IgD-negative memory B cell (primary cell): ENCODE results near the gene CCL21. TPM values are rescaled to one million over a fixed set of nuclear protein-coding genes. Genes with fewer than 3 reads are reported as not detected.

Experiments used
- H3K27ac Mint-ChIP-seq, 3 donors: one replicate each; pipeline ENCODE4 v1.8.0; 2020 to 2022; ENCODE audit warnings: mild to moderate bottlenecking in 3 of 3, mixed read lengths in 3 of 3, moderate library complexity in 1 of 3
- H3K27me3 Mint-ChIP-seq: one replicate; pipeline ENCODE4 v1.8.0; 2021; ENCODE audit warnings: mixed read lengths
- H3K36me3 Mint-ChIP-seq: one replicate; pipeline ENCODE4 v1.8.0; 2020; ENCODE audit warnings: mild to moderate bottlenecking, mixed read lengths
- H3K4me1 Mint-ChIP-seq, 3 donors: one replicate each; pipeline ENCODE4 v1.8.0; 2020 to 2022; ENCODE audit warnings: mixed read lengths in 3 of 3, mild to moderate bottlenecking in 1 of 3
- H3K4me3 Mint-ChIP-seq, 4 donors: one replicate each; pipeline ENCODE4 v1.8.0; 2020 to 2022; ENCODE audit warnings: mild to moderate bottlenecking in 4 of 4, mixed read lengths in 4 of 4, moderate library complexity in 3 of 4
- H3K9me3 Mint-ChIP-seq, 3 donors: one replicate each; pipeline ENCODE4 v1.8.0; 2020 to 2021; ENCODE audit warnings: mixed read lengths in 3 of 3, mild to moderate bottlenecking in 1 of 3
- polyA plus RNA-seq: library from polyadenylated mRNA; unstranded; fragments of 300-500 nt; fragmentation: Illumina TruSeq; gene quantifications from one replicate; pipeline ENCODE4 v1.2.3, GENCODE V29; 2021

The CCL21 gene
- polyA plus RNA-seq, 1 donor from 2014 or later = not detected

DNA sequence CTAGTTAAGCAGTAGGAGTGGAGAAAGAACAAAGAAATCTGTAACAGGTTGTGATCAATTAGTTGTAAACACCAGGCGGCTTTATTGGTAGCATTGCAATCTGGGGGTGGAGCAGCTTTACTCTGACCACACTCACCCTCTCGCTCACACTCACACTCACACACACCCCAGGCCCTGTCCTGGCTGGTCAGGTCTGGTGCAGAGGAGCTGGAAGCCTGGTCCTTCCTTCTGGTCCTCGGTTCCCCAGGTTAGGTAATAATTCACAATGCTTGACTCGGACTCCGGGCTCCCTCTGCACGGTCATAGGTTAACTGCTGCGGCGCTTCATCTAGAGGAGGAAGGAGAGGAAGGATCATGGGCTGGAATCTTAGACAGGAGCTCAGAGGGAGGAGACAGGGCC lies 20.4 kb downstream of the CCL21 start:
- Mint-ChIP-seq H3K27me3 (peaks cover 6% of the 10 kb centered on the region), H3K4me3 (no peak overlapping the region), H3K9me3 (no peaks in the 10 kb centered on the region), H3K27ac (no peak overlapping the region), H3K4me1 (peaks cover 3 to 6% (median 4%) of the 10 kb centered on the region in 3 donors), H3K36me3 (no peaks in the 10 kb centered on the region)

DNA sequence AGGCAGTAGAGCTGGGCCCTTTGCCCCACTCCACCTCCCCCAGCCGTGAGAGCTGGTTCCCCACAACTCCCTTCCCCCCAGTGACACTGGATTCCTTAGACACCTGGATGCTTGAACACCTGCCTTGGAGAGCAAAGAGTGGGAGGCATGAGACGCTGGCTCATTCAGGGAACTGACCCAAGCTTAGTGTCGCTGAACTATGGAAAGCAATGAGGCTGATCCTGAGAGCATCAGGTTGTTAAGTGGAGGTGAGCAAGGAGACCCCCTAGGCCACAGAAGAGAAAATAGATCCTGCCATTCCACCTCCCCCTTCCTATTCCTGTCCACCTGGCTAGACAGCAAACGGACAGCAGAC lies 20.8 kb downstream of the CCL21 start:
- Mint-ChIP-seq H3K9me3 (no peaks in the 10 kb centered on the region), H3K4me1 (peaks cover 3 to 6% (median 4%) of the 10 kb centered on the region in 3 donors), H3K27ac (no peak overlapping the region), H3K4me3 (no peak overlapping the region), H3K27me3 (peaks cover 6% of the 10 kb centered on the region), H3K36me3 (no peaks in the 10 kb centered on the region)

DNA sequence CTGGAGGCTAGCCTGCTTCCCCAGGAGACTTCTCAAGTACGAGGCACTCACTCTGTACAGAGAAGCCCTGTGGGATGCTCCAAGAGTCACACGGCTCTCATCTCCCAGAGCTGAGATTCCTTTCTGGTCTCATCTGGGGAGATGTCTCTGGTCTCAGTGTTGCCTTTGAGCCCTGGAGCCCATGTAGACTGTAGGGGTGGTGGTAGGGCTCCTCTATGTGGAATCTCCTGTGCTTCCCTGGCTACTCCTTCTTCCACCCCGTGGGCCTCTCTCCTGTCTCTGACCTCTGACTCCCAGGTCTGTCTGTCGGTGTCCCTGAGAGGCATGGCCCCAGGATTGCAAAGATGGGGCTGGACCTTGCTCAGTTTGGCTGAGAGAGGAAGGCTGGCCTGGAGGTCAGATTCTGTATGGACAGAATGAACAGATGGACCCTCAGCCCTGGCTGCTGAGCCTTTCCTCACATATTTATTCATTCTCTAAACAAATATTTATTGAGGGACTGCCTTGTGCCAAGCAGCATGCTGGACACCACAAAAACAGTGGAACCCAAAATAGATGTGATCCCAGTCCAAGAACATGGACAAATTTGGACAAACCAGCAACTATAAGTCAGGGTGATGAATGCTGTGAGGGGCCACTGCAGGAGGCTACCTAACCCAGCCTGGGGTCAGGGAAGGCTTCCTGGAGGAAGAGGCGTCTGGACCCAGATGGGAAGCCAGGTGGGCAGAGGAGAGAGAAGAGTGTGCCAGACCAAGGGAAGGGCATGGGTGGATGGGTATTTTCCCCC lies 21.4 kb downstream of the CCL21 start:
- no peak overlapping the region for H3K27ac Mint-ChIP-seq
- H3K36me3 Mint-ChIP-seq = no peaks in the 10 kb centered on the region
- H3K27me3 Mint-ChIP-seq = peaks cover 6% of the 10 kb centered on the region
- no peak overlapping the region for H3K4me3 Mint-ChIP-seq
- peaks cover 3 to 6% (median 4%) of the 10 kb centered on the region in 3 donors for H3K4me1 Mint-ChIP-seq
- no peaks in the 10 kb centered on the region for H3K9me3 Mint-ChIP-seq

DNA sequence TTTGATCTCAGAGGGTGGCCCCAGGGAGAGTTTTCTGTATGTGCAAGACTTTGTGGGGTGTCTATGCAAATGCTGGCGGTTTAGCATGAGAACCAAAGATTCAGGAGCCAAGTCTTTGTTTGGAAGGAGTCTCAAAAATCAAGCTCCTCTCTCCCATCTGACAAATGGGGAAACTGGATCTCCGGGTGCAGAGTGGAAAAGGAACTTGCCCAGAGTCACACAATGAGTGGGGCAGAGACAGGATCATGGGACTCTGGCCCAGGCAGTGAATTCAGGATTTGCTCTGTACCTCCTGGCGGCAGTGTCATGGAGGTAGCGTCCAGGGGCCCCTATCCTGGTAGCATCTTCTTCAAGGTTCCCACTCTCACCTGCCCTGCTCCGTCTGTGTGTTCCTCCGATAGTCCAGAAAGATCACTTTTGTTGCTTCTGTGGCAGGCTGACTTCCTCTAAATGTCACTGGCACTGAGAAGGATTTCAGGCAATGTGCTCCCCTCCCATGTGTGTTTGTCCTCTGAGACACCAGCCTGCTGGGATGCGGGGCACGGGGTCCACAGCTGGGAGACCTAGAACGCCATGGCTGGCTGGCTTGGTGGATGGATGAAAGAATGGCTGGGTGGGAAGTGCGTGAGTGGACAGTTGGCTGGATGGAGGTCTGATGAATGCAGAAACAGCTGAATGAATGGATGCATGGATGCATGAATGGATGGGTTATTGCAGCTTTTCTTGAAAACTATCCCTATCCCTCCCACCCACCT lies 22.5 kb downstream of the CCL21 start:
- Mint-ChIP-seq H3K36me3 (no peaks in the 10 kb centered on the region), H3K9me3 (no peaks in the 10 kb centered on the region), H3K4me1 (peaks cover 3 to 6% (median 4%) of the 10 kb centered on the region in 3 donors), H3K27ac (no peak overlapping the region), H3K27me3 (peaks cover 6% of the 10 kb centered on the region), H3K4me3 (peak overlapping the region in 1 of 4 donors; percentile 12)

DNA sequence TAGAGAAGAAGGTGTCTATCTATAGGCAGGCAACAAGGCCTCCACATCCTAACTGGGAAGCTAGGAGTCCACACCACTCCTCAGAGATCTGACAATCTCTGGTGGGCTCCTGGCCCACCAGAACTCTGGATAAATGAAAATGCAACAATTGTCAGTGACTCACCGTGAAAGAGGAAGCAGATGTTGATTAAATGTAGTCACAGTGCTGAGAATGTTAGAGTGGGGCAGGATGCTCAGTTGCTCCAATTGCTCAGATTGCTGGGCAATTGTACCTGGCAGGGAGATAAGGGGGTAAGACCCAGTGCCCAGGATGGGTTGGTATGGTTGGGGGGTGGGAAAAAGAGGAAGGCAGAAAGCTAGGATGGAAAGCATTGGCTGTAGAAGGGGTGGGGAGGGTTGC lies 23.2 kb downstream of the CCL21 start:
- no peaks in the 10 kb centered on the region for H3K9me3 Mint-ChIP-seq
- H3K4me1 Mint-ChIP-seq = peaks cover 3 to 6% (median 4%) of the 10 kb centered on the region in 3 donors
- H3K27ac Mint-ChIP-seq = no peak overlapping the region
- no peak overlapping the region for H3K4me3 Mint-ChIP-seq
- H3K36me3 Mint-ChIP-seq = no peaks in the 10 kb centered on the region
- peaks cover 6% of the 10 kb centered on the region for H3K27me3 Mint-ChIP-seq

DNA sequence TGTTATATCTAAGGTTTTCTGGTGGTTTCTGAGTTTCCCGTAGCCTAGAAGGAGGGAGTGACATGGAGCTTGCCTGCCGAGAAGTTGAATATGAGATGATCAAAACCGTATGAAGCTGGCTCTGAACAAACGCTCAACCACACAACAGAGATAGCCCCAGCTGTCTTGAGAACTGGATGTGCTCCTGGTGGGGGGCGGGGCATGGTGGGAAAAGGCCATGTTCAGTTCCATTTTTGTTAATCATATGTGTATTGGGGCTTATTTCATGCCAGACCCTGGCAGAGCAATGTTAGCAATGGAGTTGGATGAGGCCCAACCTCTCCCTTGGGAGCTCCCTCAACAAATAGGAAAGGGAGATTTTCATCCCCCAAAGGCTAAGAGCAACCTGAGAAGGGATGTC lies 23.7 kb downstream of the CCL21 start:
- Mint-ChIP-seq H3K27me3 (peaks cover 6% of the 10 kb centered on the region), H3K4me1 (peaks cover 3 to 6% (median 4%) of the 10 kb centered on the region in 3 donors), H3K27ac (no peak overlapping the region), H3K4me3 (no peak overlapping the region), H3K36me3 (no peaks in the 10 kb centered on the region), H3K9me3 (no peaks in the 10 kb centered on the region)

DNA sequence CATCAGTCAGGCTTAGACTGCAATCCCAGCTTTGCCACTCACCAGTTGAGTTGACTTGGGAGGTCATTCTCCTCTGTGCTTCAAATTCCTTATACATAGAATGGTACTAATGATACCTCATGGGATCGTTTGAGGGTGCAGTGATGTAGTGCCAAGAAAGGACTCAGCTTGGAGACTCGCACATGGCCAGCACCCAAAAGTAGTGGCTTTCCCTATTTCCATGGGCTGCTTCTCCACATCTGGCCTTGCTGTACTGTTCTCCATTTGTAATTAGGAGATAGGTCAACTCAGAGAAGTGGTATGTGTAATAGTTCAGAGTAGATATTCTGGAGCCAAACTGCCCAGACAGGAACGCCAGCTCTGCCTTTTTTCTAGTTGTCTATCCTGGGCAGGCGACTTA lies 24.3 kb downstream of the CCL21 start:
- Mint-ChIP-seq H3K4me3 (peak overlapping the region in 1 of 4 donors; percentile 20), H3K4me1 (peaks cover 3 to 6% (median 4%) of the 10 kb centered on the region in 3 donors), H3K36me3 (no peaks in the 10 kb centered on the region), H3K27ac (no peak overlapping the region), H3K27me3 (peaks cover 5% of the 10 kb centered on the region), H3K9me3 (no peaks in the 10 kb centered on the region)

DNA sequence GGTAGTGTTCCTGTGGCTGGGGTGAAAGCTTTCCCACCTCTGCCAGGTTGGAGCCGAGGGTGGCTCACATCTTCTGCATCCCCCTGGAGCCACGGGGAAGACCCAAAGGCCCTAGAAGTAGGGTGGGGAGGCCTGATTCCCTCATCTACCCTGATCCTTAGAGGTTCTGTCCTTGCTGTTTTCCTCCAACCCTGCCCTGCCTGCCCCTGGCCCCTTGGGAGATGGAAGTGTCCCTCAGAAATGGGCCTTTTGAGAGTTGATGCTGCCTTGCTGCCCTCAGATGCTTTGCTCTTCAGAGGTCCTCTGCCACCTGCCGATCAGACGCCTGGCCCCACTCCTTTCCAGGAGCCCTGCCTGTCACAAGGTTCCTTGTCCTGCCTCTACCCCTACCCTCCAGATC lies 25.1 kb downstream of the CCL21 start:
- Mint-ChIP-seq H3K9me3 (no peaks in the 10 kb centered on the region), H3K27me3 (peaks cover 5% of the 10 kb centered on the region), H3K4me3 (no peak overlapping the region), H3K4me1 (peaks cover 3 to 6% (median 4%) of the 10 kb centered on the region in 3 donors), H3K27ac (peak overlapping the region in 1 of 3 donors; percentile 76), H3K36me3 (no peaks in the 10 kb centered on the region)

DNA sequence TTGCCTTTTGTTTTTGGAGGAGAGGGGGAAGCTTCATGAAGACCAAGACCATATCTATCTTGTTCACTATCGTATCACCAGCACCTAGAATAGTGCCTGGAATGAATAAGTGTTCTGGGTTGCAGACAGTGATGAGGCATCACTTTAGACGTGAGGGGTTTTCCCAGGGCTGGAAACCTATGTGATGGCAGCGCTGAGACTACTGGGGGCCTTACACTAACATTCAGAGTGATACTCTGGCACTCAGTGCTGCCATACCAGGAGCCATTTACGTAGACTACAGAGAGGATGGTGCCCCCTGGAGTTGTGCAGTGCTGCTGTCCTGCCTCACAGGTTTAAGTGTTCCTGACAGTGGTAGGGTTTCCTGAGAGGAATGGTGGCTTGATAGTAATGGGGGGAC lies 25.8 kb downstream of the CCL21 start:
- Mint-ChIP-seq H3K9me3 (no peaks in the 10 kb centered on the region), H3K4me1 (peaks cover 3 to 6% (median 4%) of the 10 kb centered on the region in 3 donors), H3K4me3 (no peak overlapping the region), H3K27ac (peak overlapping the region in 1 of 3 donors; percentile 76), H3K36me3 (no peaks in the 10 kb centered on the region), H3K27me3 (peaks cover 5% of the 10 kb centered on the region)

DNA sequence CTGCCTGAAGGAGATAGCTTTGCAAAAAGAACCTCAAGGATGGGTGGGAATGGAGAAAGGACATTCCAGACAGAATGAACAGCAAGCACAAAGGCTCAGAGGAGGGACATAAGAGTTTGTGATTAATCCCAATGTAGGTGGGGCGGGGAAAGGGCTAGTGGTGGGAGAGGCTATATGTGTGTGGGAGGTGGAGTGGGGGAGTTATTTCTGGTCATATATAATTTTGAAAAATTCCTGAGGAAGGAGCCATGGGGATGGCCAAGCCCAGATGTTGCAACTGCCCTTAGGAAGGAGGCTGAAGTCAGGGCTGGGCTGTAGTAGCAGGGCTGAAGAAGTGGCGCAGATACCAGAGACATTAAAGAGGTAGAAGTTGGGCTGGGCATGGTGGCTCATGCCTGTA lies 34.1 kb downstream of the CCL21 start:
- Mint-ChIP-seq H3K27me3 (no peaks in the 10 kb centered on the region), H3K36me3 (peaks cover 1% of the 10 kb centered on the region), H3K27ac (no peak overlapping the region), H3K4me3 (peak overlapping the region in 1 of 4 donors; percentile 12), H3K9me3 (peaks cover 0 to 2% (median 0%) of the 10 kb centered on the region in 3 donors), H3K4me1 (peaks cover 0 to 4% (median 4%) of the 10 kb centered on the region in 3 donors)

DNA sequence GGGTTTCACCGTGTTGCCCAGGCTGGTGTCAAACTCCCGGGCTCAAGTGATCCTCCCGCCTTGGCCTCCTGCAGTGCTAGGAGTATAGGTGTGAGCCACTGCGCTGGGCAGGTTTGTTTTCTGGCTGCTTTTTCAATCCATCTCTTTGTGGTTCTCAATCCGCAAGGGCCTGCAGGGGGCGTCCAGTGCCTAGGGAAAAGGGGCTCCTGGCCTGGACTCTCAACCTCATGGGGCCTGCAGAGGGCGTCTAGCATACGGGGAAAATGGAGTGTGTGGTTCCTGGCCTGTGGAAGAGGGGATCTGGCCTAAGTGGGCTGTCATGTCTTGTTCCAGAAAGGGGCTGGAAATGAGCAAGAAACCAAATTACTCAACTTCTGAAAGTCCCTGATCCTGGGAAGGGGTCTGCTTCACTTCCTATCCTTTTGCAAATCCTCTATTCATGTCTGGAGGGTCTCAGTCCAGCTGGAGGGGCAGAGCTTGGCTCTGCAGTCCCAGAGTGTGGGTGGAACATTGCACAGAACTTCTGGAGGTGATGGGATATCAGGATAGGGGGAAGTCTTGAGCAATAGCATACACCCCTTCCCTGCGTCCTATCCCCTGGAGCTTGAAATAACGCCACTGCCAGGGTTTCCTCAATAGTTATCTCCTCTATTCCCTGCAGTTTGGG lies 34.8 kb downstream of the CCL21 start:
- Mint-ChIP-seq H3K4me1 (peaks cover 0 to 4% (median 4%) of the 10 kb centered on the region in 3 donors), H3K27me3 (no peaks in the 10 kb centered on the region), H3K4me3 (no peak overlapping the region), H3K36me3 (peaks cover 1% of the 10 kb centered on the region), H3K27ac (no peak overlapping the region), H3K9me3 (peaks cover 0 to 4% (median 2%) of the 10 kb centered on the region in 3 donors)

DNA sequence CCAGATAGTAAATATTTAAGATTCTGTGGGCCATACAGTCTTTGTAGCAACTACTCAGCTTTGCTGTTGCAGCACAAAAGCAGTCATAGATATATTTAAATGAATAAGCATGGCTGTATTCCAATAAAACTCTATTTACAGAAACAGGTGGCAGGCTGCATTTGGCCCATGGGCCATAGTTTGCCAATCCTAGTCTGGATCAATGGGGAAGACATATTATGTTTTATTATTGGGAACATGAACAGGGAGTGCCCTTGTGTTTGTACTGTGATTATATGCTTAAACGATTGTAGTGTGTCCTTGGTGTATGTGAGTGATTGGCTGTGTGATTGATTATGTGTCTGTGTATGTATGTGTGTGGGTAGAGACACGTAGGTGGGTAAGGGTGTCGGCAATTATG lies 35.5 kb downstream of the CCL21 start:
- H3K9me3 Mint-ChIP-seq = peaks cover 4 to 6% (median 4%) of the 10 kb centered on the region in 3 donors
- peak overlapping the region in 1 of 4 donors; percentile 44 for H3K4me3 Mint-ChIP-seq
- H3K4me1 Mint-ChIP-seq = peaks cover 0 to 4% (median 4%) of the 10 kb centered on the region in 3 donors
- H3K36me3 Mint-ChIP-seq = peaks cover 1% of the 10 kb centered on the region
- no peaks in the 10 kb centered on the region for H3K27me3 Mint-ChIP-seq
- no peak overlapping the region for H3K27ac Mint-ChIP-seq

DNA sequence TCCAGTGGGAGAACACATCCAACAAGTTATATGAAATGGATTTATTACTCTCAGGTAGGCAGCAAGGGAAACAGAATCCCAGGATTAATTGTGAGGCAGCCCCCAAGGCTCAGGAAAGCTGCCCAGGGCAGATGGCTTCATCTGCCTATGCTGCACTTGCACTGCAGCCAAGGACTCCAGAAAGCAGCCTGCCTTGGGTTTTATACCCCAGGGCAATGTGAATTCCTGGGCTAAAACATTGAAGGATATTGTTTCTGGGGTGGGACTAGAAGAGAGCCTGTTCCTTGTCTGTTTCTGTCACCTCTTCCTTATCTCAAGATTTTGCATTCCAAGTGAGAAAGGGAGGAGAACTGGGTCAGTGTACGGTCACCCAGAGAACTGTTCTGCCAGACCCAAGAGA lies 38.6 kb downstream of the CCL21 start:
- no peak overlapping the region for H3K4me3 Mint-ChIP-seq
- no peak overlapping the region for H3K27ac Mint-ChIP-seq
- H3K27me3 Mint-ChIP-seq = no peaks in the 10 kb centered on the region
- H3K4me1 Mint-ChIP-seq = peaks cover 0 to 6% (median 4%) of the 10 kb centered on the region in 3 donors
- peaks cover 8% of the 10 kb centered on the region for H3K36me3 Mint-ChIP-seq
- peaks cover 4 to 10% (median 9%) of the 10 kb centered on the region in 3 donors for H3K9me3 Mint-ChIP-seq

DNA sequence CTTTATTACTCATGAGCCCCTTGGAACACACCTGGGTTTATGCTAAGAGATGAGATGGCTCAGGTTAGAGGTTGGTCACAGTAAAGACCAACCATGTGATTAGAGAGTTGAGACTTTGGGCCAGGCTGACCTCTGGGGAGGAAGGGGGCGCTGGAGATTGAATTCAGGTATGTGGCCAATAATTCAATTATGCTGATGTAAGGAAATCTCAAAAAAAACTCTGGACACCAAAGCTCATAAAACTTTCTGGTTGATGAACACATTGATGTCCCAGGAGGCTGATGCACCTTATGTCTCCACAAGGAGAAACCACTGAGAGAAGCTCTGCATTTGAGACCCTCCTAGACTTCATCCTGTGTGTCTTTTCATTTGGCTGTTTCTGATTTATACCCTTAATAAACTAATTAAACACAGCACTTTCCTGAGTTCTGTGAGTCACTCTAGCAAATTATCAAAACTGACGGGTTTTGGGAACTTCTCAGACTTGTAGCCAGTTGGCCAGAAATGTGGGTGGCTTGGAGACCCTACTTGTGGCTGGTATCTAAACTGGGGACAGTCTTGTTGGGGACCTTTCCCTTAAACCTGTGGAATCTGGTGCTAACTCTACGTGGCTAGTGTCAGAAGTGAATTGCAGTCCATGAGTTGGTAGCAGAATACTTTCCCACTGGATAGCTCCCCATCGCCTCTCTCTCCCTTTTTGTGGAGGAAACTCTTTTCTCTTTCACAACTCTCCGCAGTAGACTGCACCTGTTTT lies 40.0 kb downstream of the CCL21 start:
- Mint-ChIP-seq H3K27me3 (no peaks in the 10 kb centered on the region), H3K9me3 (peaks cover 4 to 10% (median 9%) of the 10 kb centered on the region in 3 donors), H3K27ac (peak overlapping the region in 2 of 3 donors; percentile 18 to 22), H3K36me3 (peaks cover 8% of the 10 kb centered on the region), H3K4me1 (peaks cover 3 to 6% (median 5%) of the 10 kb centered on the region in 3 donors), H3K4me3 (peak overlapping the region in 2 of 4 donors; percentile 5 to 43)
